GM19035 (cell line): ENCODE results near the gene CHID1.

Experiments
- ATAC-seq: cut with Tn5 transposase; IDR thresholded peaks from one replicate; pipeline ENCODE4 v1.9.1; 2021; ENCODE audit not compliant: unreplicated experiment

The CHID1 gene

DNA sequence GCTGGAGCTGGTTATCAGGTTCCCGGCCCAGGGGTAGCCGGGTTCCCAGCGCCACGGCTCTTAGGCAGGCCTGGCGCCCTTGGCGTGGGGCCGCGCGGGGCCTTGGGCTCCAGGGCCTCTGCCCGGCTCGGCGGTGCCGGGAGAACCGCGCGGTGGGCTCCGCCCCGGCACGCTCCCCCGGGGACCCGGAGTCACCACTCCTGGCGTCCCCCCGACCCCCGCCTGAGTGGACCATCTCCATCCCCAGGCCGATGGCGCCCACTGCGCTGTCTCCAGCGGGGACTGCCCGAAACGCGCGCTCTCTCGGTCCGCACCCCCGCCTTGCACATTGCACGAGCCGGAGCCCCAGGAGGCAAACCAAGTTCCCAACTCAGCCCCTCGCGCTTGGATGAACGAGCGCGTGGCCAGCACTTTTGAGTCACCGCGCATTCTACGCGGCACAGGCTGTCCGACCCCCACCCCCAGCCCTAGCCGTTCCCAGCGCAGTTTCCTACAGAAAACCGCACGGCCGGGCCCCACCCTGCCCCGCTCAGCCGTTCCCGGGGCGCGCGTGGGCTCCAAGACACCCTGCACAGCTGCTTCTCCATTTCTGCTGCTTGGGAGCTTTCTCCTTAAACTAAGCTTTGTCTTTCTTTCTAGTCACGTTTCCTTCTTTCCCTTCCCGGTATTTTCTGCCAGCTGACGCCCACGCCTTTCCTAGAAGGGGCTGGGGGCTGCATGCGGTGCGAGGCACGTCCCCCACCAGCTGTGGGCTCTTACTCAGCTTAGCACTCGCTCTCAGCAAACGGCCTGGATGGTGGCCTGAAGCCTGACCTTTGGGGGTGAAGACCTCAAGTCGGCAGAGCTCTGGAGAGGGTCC lies 650 bp upstream of the CHID1 start:
- peak; percentile 31 for ATAC-seq

DNA sequence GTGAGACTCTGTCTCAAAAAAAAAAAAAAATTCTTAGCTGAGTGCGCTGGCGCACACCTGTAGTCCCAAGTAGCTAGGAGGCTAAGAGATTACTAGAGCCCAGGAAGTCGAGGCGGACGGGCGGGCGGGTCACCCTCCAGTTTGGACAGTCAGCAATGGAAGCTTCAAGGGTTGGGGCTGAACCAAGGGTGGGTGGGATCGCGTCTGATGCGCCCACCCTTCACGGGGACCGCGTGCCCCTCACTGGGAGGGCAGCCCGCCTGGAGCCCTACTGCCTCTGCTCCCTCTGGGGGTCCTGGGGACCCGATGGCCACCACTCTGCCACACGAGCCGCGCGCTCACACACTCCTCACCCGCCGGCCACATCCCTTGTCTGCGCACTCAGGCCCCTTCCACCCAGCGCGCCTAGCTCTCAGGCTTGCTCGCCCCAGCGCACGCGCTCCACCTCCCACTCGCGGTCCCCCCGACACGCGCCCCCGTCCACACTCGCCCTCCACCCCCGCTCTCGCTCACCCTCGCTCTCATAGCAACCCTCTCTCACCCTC lies 494 bp downstream of the CHID1 start:
- no peak for ATAC-seq

DNA sequence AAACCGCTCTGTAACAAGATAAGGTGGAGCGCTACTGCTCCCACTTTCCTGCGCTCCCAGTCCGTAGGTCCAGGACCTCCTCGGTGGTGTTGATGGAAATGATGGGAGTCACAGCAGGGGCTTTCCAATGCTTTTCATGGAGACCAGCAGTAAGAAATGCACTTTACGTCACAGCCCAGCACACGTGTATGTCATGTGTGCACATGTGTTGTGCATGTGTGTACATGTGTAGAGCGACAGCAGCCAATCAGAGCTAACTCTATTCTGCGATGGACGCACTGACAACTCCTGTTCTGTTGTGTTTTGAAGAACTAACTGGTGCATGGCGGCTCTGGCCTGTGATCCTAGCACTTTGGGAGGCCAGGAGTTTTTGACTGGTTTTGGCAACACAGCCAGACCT lies 1.2 kb downstream of the CHID1 start:
- no peak for ATAC-seq

DNA sequence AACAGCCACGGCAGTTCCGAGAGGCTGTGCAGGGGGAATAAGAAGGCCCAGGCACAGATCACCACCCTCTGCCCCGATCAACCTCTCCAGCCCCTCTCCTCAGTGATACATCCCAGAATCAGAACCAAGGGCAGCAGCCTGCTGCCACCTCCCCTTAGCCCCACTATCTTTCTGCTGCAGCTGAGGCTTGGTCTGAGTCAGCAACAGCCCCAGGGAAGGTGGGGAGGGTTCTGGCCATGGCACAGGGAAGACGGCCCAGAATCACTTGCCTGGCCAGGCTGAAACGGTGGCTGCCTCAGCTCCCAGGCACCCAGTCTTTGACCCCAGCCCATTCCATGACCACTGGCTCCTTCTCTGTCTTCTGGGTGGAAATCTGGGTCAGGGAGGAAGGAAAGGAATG lies 2.3 kb downstream of the CHID1 start:
- ATAC-seq: no peak

DNA sequence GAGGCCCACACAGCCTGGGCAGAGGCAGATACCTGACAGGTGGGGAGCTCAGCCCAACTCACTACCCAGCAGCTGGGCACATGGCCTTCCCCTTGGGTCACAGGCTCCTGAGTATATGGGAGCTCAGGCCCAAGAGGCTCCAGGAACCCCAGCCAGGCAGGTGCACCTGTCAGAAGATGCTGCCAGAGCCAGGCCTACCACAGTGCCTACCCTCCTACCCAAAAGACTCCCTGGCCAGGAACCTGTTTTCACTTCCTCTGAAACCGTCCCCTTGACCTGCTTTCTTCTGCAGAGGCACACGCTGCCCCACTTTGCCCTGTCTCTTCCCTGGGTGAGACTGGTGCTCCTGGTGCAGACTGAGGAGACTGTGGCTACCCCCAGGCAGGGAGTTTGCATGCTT lies 2.9 kb downstream of the CHID1 start:
- ATAC-seq: no peak

DNA sequence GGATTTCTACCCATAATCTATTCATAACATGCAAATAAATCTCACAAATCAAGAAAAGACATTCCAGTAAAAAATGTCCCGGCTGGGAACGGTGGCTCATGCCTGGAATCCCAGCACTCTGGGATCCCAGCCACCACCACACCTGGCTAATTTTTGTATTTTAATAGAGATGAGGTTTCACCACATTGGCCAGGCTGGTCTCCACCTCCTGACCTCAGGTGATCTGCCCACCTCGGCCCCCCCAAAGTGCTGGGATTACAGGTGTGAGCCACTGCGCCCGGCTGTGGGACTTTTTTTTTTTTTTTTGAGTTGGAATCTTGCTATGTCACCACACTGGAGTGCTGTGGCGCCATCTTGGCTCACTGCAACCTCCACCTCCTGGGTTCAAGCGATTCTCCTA lies 4.7 kb downstream of the CHID1 start:
- ATAC-seq: no peak

DNA sequence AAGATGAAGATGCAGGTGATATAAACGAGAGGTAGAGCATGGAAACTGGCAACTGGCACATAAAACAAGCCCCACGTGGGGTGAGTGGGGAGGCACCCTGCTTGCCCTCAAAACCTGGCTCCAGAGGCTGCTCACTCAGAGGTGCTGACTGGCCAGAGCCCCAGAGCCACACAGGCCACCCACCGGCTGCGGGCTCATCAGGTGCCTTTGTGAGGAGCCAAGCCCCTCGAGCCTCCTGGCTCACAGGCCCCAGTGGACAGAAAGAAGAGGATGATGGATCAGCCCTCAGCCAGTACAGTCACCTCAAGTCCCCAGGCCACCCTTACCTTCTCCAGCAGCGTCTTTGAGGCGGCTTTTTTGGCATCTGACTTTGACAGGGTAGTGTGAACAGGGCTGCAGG lies 6.2 kb downstream of the CHID1 start:
- ATAC-seq: no peak

DNA sequence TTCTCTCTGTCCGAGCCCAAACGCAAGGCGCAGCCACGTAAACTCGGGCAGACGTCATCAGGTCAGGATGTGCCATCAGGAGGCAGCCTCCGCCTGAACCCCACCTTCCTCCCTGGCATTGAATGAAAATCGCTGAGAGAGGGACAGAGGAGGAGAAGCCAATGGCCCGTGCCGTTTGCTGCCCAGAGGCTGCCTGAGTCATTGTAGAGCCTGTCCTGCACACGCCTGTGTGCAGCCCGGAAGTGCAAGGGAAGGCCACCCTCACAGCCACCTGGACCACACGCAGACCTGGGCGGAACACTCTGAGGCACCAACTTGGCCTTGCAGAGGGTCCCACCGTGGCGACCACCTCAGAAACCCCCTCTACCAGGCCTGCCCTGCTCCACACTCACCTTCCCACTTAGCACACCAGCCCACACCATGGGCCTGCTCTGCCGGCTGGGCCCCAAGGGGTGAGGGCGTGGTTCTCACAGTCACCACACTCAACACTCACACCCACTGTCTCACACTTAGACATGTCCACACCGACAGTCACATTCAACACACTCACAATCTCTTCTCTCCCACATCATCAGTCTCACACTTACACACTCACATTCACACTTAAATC lies 9.1 kb downstream of the CHID1 start:
- ATAC-seq: no peak

DNA sequence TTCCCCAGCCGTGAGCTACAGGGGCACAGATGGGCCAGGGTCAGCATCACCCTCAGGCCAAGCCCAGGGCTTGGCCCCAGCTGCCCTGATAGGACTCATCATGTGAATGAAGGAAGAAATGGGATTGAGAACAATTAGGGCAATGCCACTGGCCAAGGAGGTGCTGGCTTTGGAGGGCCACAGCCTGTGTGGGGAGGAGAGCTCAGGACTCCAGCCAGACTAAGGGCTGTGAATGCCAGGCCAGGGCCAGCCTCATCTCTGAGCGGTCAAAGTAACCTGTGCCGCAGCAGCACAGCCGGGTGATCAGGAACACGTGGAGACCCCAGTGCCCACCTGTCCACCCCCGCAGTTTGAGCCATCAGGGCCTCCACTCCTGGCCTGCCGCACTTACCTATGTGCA lies 10.1 kb downstream of the CHID1 start:
- no peak for ATAC-seq

DNA sequence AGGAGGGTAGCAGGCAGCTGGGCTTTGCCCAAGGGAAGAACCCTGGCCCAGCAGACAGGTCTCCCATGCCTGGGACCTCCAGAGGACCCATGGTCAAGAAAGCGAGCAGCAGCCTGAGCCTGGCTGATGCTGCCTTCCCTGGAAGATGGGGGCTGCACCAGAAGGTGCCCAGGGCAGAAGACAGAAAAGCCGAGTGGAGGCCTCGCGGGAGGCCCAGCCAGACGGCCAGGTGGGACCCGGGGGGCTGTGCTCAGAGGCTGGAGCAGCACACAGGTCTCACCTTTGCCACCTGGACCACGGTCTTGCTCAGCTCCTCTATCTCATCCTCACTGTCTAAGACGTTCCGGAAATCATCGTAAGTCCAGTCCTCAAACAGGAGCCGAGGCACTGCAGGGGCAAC lies 10.9 kb downstream of the CHID1 start:
- ATAC-seq: no peak

DNA sequence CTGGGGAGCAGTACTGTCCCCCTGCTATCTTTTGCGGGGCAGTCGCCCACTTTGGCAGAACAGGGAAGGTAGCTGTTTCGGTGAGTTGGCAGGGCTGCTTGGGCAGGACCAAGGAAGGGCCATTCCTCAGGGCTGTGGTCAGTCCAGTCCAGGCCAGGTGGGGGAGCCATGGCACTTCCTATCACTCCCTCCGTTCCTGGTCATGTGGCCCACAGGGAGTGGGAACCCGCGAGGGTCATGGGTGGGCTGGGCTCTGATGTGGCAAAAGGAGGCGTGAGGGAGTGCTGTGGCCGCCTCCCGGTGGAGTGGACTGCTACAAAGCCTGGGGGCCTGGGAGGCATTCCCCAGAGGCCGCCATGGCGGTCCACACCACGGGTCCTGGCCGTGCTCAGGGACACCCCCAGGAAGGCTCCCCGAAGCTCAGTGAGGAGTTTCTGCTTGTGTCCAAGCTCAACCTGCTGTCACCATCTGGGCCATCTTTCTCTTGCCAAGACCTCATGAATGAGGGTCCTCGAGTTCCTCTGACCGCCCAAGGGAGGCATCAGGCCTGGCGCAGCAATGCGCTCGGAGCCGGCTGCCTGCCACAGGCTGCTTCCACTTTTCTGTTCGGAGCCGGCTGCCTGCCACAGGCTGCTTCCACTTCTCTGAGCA lies 11.9 kb downstream of the CHID1 start:
- no peak for ATAC-seq

DNA sequence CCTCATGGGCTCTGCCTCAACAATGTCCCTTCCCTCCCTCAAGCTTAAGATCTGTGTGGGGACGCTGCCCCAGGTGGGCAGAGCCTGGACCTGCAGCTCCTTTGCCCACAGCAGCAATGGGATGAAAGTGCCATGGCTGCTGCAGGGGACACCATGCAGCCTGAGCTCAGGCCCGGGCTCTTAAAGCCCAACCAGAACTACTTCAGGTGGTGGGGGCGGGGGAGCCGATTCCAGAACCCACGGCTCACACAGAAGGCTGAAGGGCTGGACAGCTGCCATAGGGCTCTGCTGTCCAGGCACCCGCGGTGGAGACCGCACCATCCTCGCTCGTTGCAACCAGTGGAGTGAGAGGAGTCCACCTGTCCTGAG lies 12.5 kb downstream of the CHID1 start:
- ATAC-seq: no peak

DNA sequence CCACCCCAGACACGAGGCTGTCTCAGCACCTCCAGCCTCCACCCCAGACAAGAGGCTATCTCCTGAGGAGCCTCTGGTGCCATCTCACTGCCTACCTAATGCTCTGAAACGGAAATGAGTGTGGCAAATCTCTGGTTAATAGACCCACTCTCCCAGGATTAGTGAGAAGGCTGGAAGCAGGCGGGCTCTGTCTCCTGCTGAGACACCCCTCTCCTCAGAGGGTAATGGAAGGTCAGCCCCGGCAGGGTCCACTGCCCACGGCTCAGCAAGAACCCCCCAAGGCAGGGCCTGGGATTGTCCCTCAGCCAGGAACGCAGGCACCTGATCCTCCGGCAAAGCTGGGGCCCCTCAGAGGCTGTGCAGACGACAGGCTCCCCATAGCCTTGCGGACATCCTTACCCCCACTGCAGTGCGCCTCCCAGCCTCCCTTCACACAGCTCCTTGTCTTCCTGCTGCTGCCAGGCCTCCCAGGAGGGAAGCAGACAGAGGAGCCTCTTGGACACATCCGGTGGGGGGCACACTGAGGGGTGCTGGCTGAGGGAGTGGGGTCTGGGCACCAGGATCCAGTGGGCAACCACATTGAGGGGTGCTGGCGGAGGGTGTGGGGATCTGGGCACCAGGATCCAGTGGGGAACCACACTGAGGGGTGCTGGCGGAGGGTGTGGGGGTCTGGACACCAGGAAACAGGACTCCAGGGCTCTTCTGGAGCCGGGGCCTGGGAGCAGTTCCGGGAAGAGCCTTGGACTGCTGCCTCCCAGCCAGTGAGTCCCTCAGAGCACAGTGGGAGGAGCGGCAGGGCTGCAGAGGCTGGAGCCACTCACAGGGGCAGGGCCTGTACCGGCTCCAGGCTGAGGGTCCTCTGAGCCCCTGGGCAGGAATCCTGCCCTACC lies 13.1 kb downstream of the CHID1 start:
- ATAC-seq: no peak

DNA sequence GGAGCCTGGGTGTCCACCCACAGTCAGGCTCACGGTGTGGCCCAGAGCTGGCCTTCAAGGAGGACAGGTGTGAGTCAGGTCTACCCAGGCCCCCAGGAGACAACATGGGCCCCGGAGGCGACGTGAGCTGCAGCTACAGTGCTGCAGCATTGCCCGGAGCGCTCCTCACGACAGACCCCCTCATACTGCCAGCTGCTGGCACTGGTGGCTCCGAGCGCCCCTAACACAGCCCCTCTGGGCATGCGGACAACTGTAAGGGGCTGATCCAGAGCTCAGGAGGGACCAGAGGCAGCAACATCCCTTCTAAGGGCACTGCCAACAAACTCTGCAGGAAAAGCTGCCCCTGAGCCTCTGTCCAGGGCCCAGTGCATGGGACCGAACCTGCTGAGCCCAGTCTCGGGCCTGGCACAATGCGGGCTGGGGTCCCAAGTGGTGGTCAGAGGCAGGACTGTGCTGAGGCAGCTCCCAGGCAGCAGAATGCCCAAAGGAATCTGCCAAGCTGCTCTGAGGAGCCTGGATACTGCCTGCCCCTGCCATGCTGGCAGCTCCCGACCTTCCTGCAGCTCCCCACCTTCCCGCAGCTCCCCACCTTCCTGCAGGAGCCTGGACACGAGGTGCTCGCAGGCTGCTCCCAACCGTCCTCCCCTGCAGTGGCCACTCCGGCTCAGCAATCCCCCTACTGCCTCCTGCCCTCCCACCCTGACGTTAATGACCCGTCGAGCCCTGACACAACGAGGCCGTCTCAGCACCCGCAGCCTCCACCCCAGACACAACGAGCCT lies 15.1 kb downstream of the CHID1 start:
- ATAC-seq: no peak

DNA sequence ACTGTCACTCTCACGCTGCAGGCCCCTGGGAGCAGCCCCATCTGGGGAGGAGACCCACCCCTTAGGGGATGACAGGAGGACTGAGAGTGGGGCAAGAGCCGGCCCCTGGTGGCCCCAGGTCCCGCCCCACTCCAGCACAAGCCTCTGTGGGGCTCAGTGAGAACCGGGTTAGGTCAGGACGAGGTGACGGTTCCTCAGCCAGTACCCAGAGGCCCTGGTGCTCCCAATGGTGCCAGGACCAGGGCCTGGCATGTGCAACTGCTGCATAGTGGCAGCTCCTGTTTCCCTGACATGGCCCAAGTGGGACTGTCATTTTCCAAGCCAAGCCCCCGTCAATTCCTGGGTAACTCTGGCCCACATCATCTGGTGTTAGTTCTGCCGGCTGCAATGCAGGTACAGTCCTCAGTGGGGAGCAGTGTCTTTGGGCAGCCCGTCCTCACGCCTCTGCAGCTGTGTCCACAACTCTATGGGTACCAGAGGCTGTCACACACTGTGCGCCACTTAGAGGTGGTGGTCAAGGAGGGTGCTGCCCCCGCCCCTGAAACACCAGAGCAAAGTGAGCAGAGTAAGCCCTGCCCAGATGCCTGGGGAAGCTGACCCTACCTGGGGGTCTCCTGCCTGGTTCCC lies 15.9 kb downstream of the CHID1 start:
- no peak for ATAC-seq

DNA sequence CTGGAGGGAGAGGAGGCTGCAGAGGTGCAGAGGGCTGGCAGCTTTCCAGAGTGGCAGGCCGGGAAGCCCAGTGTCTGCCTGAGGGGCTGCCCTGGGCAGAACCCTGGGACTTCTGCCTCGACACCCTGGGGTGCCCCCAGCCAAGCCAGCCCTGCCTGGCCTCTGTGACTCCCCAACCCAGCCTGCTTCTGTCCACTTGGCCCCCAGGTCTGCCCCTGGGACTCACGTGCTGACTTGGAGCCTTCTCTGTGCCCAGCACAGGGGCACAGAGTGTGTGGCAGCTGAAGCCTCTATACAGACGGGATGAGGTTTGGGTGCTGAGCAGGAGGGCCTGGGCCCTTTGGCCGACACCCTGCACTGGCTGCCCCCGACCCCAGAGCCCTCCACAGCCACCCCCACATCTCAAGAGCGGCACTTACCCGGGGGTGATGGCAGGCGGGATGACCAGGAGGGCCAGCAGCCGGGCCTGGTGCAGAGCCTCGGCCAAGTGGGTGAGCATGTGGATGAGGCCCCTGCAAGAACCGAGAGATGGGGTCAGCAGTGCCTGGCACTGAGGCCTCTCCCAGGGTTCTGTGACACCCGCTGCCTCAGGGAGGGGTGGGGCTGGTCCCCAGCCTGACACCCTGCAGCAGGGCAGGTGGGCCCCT lies 17.5 kb downstream of the CHID1 start:
- no peak for ATAC-seq

DNA sequence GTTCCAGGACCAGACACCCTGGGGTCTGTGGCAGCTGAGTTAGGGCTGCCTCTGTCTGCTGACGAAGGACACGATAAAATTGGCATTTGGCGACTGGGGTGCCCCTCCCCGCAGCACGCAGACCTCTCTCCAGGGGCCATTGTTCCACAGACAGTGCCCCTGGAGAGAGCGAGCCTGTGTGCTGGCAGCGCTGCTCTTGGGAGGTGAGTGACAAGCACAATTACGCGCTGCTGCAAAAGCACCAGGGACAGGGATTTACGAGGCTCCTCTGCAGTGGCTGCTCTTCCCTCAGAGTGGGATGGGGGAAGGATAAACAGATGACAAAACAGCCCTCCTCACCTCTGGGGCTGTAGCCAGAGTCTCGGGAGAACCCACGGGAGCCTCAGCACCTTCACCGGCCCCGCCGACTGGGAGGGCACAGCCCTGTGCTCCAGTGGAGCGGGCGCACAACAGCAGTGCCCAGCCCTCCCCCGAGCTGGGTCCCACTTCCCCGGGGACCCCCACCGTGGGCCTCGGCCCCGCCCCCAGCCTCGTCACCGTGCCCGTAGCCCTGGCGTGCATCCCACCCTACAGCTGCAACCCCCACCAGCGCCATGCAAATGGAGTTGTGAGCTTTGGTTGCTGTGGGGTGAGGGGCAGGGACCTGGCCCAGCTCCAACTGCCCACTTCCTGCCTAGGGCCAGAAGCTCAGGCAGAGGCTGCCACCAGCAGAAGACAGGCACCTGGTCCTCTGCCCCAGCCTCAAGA lies 19.6 kb downstream of the CHID1 start:
- ATAC-seq: no peak

DNA sequence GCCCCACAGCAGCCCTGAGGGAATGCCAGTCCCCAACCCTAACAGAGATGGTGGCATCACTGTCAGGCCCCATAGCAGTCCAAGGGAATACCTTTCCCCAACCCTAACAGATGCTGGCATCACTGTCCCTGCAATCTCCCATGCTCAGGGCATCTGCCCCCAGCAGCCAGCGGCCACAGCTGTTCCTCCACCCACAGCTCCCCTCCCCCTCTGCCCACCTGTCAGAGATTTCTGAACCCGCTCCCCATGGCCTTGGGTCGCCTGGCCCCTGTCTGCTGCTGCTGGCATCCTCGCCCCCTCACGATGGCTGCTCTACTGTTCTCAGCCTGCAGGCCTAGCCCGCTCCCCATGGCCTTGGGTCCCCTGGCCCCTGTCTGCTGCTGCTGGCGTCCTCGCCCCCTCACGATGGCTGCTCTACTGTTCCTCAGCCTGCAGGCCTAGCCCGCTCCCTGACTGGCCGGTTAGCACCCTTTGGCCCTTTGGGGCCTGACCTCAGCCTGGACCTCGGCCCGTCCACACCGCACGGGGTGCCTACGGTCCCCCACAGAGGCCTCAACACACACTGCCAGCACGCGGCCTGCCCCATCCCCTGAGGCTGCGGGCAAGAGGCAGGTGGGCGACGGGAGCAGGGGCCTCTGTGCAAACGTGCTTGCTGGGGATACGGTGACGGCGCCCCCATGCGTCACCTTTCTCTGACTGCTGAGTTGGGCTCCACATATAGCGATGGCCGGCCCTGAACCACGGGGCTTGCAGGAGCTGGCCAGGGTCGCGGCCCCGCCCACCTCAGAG lies 20.7 kb downstream of the CHID1 start:
- no peak for ATAC-seq
